Heart left ventricle (tissue), 13 donors: ENCODE measurements around the gene TSPOAP1.

Source experiments
- POLR2A ChIP-seq, 2 donors: fragments of 450-650 bp; IDR thresholded peaks; one replicate each; pipeline ENCODE4 v1.6.1; 2017; ENCODE audit warnings: antibody characterized with exemption in 2 of 2, mild to moderate bottlenecking in 2 of 2, moderate library complexity in 2 of 2
- TF ChIP-seq, protein P1 (sequence below), 12 donors: fragments of 200-600 bp; sonication (generic) in 4 of 12; IDR thresholded peaks; one replicate each; pipeline versions ENCODE4 v1.5.0 to v1.8.0; 2018 to 2022; ENCODE audit warnings: antibody characterized with exemption in 12 of 12, mild to moderate bottlenecking in 5 of 12
- donor health status: ischemic (EF 13 %, LVEDD 7.1; RV severe dilation, severe dysfunction).
- donor health status: DM: no; HTN: yes; CAD: no.
- donor health status: DM: no; HTN: no; CAD: no.
- donor health status: ischemic (EF 25% LVEDD 6.9; RV normal size, moderate dysfunction).
- donor health status: ischemic (EF 25% LVEDD 5.7; RV mildly dilated, moderate dysfunction).
- donor health status: ischemic (EF 35%, LVEDD 5.7; RV mildly dilated, moderate dysfunction).
- donor health status: nonischemic (EF 11% LVEDD 7.7; RV severe dilation, severe dysfunction).
- donor health status: DM: yes; HTN: yes; CAD: no.
- donor health status: PGD.
- donor health status: ischemic (EF 29% LVEDD 5.4; RV normal size, mild dysfunction).
- donor health status: nonischemic (EF 23%, LVEDD 6.1; RV moderate dilation, normal function).

DNA sequence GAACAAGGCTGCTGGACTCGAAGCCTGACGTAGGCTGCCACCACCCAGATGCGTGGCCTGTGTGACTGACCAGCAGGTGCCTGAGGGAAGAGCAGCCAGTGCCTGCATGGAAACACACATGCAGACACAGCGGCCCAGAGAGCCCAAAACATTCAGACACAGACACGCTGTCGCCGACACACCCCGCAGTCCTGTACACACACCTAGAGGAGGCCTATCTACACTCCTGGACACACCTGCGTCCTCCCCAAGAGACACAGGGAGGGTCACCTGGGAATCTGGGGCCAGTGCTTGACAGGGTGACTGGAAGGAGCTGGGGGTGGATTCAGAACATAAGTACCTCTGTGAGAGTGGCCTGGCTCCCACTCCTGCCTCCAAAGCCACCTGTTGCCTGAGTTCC lies 6.1 kb upstream of the TSPOAP1 start:
- TF ChIP-seq, protein P1, sequence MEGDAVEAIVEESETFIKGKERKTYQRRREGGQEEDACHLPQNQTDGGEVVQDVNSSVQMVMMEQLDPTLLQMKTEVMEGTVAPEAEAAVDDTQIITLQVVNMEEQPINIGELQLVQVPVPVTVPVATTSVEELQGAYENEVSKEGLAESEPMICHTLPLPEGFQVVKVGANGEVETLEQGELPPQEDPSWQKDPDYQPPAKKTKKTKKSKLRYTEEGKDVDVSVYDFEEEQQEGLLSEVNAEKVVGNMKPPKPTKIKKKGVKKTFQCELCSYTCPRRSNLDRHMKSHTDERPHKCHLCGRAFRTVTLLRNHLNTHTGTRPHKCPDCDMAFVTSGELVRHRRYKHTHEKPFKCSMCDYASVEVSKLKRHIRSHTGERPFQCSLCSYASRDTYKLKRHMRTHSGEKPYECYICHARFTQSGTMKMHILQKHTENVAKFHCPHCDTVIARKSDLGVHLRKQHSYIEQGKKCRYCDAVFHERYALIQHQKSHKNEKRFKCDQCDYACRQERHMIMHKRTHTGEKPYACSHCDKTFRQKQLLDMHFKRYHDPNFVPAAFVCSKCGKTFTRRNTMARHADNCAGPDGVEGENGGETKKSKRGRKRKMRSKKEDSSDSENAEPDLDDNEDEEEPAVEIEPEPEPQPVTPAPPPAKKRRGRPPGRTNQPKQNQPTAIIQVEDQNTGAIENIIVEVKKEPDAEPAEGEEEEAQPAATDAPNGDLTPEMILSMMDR (IDR thresholded peaks at IDR 0.05), result no peak
- no peak for TF ChIP-seq POLR2A (IDR thresholded peaks at IDR 0.05)
